Keratinocyte (primary cell): ENCODE measurements around the gene HPSE2.

Experiments used
- EZH2 ChIP-seq: IDR thresholded peaks from one replicate; pipeline ENCODE4 v1.6.1; 2012; ENCODE audit warnings: inconsistent platforms, mild to moderate bottlenecking, low read length, moderate library complexity
- TF ChIP-seq, protein P1 (sequence below), 3 experiments: IDR thresholded peaks in 1 of 3; conservative IDR thresholded peaks in 1 of 3; optimal IDR thresholded peaks in 1 of 3; 2 replicates in 2 of 3; 3 replicates in 1 of 3; pipeline versions ENCODE3 to v1.5.1; 2011; ENCODE audit warnings: low read length in 3 of 3, mild to moderate bottlenecking in 3 of 3, moderate library complexity in 2 of 3, control low read depth in 1 of 3, inconsistent platforms in 1 of 3; ENCODE audit not compliant: insufficient read depth in 2 of 3; ENCODE audit errors: extremely low read depth in 1 of 3

DNA sequence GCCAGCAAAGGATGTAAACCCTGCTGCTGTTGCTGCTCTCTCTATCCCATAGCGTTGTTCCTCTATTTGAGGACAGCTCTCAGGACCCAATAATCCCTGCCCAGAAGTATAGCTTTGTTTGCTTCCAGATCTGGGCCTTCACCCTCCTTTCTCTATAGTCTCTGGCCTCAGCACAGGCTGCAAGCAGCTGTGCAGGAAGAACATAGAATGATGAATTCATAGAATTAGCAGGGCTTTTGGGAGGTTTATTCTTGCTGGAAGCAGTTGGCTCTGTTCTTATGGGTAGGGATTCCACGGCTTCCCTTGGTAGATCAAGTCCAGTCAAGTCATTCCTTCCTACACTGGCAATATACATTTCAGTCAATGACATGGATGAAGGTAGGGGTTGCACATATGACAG, 354.7 kb downstream of the HPSE2 start:
- TF ChIP-seq, protein P1, sequence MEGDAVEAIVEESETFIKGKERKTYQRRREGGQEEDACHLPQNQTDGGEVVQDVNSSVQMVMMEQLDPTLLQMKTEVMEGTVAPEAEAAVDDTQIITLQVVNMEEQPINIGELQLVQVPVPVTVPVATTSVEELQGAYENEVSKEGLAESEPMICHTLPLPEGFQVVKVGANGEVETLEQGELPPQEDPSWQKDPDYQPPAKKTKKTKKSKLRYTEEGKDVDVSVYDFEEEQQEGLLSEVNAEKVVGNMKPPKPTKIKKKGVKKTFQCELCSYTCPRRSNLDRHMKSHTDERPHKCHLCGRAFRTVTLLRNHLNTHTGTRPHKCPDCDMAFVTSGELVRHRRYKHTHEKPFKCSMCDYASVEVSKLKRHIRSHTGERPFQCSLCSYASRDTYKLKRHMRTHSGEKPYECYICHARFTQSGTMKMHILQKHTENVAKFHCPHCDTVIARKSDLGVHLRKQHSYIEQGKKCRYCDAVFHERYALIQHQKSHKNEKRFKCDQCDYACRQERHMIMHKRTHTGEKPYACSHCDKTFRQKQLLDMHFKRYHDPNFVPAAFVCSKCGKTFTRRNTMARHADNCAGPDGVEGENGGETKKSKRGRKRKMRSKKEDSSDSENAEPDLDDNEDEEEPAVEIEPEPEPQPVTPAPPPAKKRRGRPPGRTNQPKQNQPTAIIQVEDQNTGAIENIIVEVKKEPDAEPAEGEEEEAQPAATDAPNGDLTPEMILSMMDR (optimal IDR thresholded peaks at IDR 0.05 in 1 of 3, IDR thresholded peaks at IDR 0.05 in 1 of 3, conservative IDR thresholded peaks at IDR 0.05 in 1 of 3; ENCODE audit: extremely low read depth in 1 of 3, insufficient read depth in 2 of 3, low read length in 3 of 3), result no peak
- no peak for TF ChIP-seq EZH2
